ENCODE results near the gene CACNA1G. TPM values are rescaled to one million over a fixed set of nuclear protein-coding genes. Genes with fewer than 3 reads are reported as not detected.

Gene CACNA1G
- total RNA-seq, 1 experiment from 2014 or later = not detected

GRCh38 chr17:50598487-50598886 lies 38.0 kb downstream of the CACNA1G start:
- no peak for TF ChIP-seq CTCF (IDR thresholded peaks at IDR 0.05; ENCODE audit: unreplicated experiment)
- peaks cover 27% of the 10 kb centered on the region for H3K27me3 Mint-ChIP-seq (ENCODE audit: insufficient read depth, unreplicated experiment)
- H3K4me3 Mint-ChIP-seq (ENCODE audit: unreplicated experiment) = no peak overlapping the region
- ChIA-PET CTCF (interaction anchor here (0.6 kb wide), 1 partner anchor 53 kb away, joined by 3 read pairs; no protein-coding TSS in a partner anchor), POLR2A (no interaction called here)
- intact Hi-C loops (cut with micrococcal nuclease) = no loop called here
- H3K9me3 Mint-ChIP-seq (ENCODE audit: unreplicated experiment) = no peaks in the 10 kb centered on the region
- no peak for DNase-seq (ENCODE audit: unreplicated experiment)
- no peaks in the 10 kb centered on the region for H3K36me3 Mint-ChIP-seq (ENCODE audit: insufficient read depth, unreplicated experiment)
- BruUV-seq (replicated peaks) = no TSS peak
- H3K4me1 Mint-ChIP-seq (ENCODE audit: insufficient read depth, unreplicated experiment) = no peaks in the 10 kb centered on the region
- H3K27ac Mint-ChIP-seq (ENCODE audit: low read depth, unreplicated experiment) = no peak overlapping the region

GRCh38 chr17:50599606-50600005 lies 39.1 kb downstream of the CACNA1G start:
- H3K4me1 Mint-ChIP-seq (ENCODE audit: insufficient read depth, unreplicated experiment) = no peaks in the 10 kb centered on the region
- DNase-seq (ENCODE audit: unreplicated experiment) = no peak
- no peaks in the 10 kb centered on the region for H3K9me3 Mint-ChIP-seq (ENCODE audit: unreplicated experiment)
- ChIA-PET CTCF (interaction anchor here (0.9 kb wide), 1 partner anchor 40 kb away, joined by 3 read pairs; no protein-coding TSS in a partner anchor), POLR2A (no interaction called here)
- no peak overlapping the region for H3K27ac Mint-ChIP-seq (ENCODE audit: low read depth, unreplicated experiment)
- TF ChIP-seq CTCF (IDR thresholded peaks at IDR 0.05; ENCODE audit: unreplicated experiment) = no peak
- no peak overlapping the region for H3K4me3 Mint-ChIP-seq (ENCODE audit: unreplicated experiment)
- peaks cover 27% of the 10 kb centered on the region for H3K27me3 Mint-ChIP-seq (ENCODE audit: insufficient read depth, unreplicated experiment)
- no TSS peak for BruUV-seq (replicated peaks)
- H3K36me3 Mint-ChIP-seq (ENCODE audit: insufficient read depth, unreplicated experiment) = no peaks in the 10 kb centered on the region
- intact Hi-C loops (cut with micrococcal nuclease) = no loop called here

GRCh38 chr17:50601823-50602375 lies 41.4 kb downstream of the CACNA1G start:
- ChIA-PET CTCF (interaction anchor here (0.6 kb wide), 2 partner anchors 11 to 304 kb away, joined by 3 read pairs; no protein-coding TSS in a partner anchor), POLR2A (no interaction called here)
- no peak for TF ChIP-seq CTCF (IDR thresholded peaks at IDR 0.05; ENCODE audit: unreplicated experiment)
- Mint-ChIP-seq H3K4me3 (ENCODE audit: unreplicated experiment) (no peak overlapping the region), H3K4me1 (ENCODE audit: insufficient read depth, unreplicated experiment) (no peaks in the 10 kb centered on the region), H3K9me3 (ENCODE audit: unreplicated experiment) (no peaks in the 10 kb centered on the region), H3K27me3 (ENCODE audit: insufficient read depth, unreplicated experiment) (peaks cover 32% of the 10 kb centered on the region), H3K27ac (ENCODE audit: low read depth, unreplicated experiment) (no peak overlapping the region), H3K36me3 (ENCODE audit: insufficient read depth, unreplicated experiment) (no peaks in the 10 kb centered on the region)
- BruUV-seq (replicated peaks) = no TSS peak
- intact Hi-C loops (cut with micrococcal nuclease) = no loop called here
- DNase-seq (ENCODE audit: unreplicated experiment) = no peak

- H3K4me3 Mint-ChIP-seq (ENCODE audit: unreplicated experiment) = no peak overlapping the region
- ChIA-PET CTCF (interaction anchor here (0.6 kb wide), 1 partner anchor 371 kb away, joined by 4 read pairs; no protein-coding TSS in a partner anchor), POLR2A (interaction anchor here (0.7 kb wide), 1 partner anchor 17 kb away, joined by 3 read pairs; no protein-coding TSS in a partner anchor)
- BruUV-seq (replicated peaks) = no TSS peak
- TF ChIP-seq CTCF (IDR thresholded peaks at IDR 0.05; ENCODE audit: unreplicated experiment) = no peak
- no peaks in the 10 kb centered on the region for H3K36me3 Mint-ChIP-seq (ENCODE audit: insufficient read depth, unreplicated experiment)
- intact Hi-C loops (cut with micrococcal nuclease) = no loop called here
- H3K27ac Mint-ChIP-seq (ENCODE audit: low read depth, unreplicated experiment) = no peak overlapping the region
- no peaks in the 10 kb centered on the region for H3K4me1 Mint-ChIP-seq (ENCODE audit: insufficient read depth, unreplicated experiment)
- no peaks in the 10 kb centered on the region for H3K9me3 Mint-ChIP-seq (ENCODE audit: unreplicated experiment)
- no peak for DNase-seq (ENCODE audit: unreplicated experiment)
- H3K27me3 Mint-ChIP-seq (ENCODE audit: insufficient read depth, unreplicated experiment) = peaks cover 37% of the 10 kb centered on the region
These were observed 42.3 kb downstream of the CACNA1G start for GRCh38 chr17:50602836-50603235.

Data from MCF 10A (cell line).